NCI-H2081 (cell line): Measurements from ENCODE around the gene TNFAIP1.
"Not testable (repeated sequence)": the region's sequence is repeated elsewhere in the genome, so short reads cannot be mapped to it uniquely, and the experiment has no call there.

Experiments used
- DNase-seq, 2 experiments: peaks; one replicate each; lab custom pipeline; 2025; lab: John Stamatoyannopoulos, UW

TNFAIP1 gene, protein sequence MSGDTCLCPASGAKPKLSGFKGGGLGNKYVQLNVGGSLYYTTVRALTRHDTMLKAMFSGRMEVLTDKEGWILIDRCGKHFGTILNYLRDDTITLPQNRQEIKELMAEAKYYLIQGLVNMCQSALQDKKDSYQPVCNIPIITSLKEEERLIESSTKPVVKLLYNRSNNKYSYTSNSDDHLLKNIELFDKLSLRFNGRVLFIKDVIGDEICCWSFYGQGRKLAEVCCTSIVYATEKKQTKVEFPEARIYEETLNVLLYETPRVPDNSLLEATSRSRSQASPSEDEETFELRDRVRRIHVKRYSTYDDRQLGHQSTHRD

DNA sequence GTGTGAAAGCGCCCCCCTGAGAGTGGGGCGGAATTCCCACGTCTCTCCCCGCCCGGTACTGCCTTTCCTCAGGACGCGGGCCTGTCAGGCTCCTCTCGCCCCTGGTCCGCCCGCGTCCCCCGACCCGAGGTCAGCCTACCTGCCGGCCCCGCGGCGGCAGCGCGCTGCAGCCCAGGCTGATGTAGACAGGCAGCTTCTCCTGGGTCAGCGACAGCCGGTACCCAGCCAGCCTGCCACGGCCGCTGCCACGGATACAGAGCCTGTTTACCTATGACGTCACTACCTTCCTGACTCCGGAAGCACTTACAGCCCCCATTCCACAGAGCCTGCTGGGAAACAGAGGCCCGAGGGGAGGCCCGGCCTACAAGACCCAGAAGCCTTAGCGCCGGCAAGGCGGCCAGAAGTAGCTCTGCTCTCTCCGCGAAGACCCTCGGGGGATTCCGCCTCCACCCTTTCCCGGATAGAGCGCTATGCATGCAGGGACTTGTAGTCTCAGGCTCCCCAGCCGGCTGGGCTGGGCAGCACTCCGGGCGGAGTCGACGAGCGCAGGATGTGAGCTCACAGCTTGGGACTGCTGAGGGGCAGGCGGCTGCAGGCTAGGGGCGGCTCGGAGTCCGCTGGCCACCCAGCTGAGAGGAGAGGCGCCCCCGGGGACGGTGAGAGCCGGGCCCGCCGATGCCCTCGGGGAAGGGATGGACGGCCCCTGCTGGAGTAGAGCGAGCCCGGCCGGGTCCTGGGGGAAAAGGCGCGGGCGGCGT is at the start of gene TNFAIP1, which contains the start of gene IFT20:
Gene TNFAIP1 (plus strand): TSS at position 561 of the 758 bp plus-strand sequence. CDS start 3,761 bp downstream, outside the sequence.
Gene IFT20 (minus strand): TSS at position 272 of the 758 bp plus-strand sequence. CDS start 3,487 bp downstream, outside the sequence.
- peak; percentile 97 to 98 for DNase-seq

DNA sequence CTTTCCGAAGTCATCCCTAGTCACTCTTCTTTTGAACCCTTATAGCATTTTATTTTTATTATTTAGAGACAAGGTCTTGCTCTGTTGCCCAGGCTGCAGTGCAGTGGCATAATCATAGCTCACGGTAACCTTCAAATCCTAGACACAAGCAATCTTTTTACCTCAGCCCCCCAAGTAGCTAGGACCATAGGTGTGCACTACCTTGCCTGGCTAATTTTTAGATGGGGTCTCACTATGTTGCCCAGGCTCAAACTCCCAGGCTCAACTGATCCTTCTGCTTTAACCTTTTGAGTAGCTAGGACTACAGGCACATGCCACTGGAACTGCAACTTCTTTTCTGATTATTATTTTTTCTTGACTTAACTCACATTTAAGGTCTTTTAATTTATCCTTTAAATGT is 49.6 kb upstream of the TNFAIP1 start:
- no peak for DNase-seq

DNA sequence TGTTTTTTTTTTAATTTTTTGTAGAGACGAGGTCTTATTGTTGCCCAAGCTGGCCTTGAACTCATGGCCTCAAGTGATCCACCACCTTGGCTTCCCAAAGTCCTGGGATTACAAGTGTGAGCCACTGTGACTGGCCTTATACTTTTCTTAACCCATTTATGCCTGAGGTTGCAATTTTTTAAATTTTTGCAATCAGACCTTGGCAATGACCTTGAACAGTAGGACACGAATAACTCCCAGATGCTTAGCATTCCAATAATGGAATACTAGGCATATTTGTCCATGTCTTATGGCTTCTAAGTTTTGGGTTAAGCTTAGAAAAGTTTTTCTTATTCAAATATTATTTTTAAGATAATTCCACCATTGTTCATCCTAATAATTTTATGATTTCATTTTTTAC is 44.9 kb upstream of the TNFAIP1 start:
- DNase-seq = no peak

DNA sequence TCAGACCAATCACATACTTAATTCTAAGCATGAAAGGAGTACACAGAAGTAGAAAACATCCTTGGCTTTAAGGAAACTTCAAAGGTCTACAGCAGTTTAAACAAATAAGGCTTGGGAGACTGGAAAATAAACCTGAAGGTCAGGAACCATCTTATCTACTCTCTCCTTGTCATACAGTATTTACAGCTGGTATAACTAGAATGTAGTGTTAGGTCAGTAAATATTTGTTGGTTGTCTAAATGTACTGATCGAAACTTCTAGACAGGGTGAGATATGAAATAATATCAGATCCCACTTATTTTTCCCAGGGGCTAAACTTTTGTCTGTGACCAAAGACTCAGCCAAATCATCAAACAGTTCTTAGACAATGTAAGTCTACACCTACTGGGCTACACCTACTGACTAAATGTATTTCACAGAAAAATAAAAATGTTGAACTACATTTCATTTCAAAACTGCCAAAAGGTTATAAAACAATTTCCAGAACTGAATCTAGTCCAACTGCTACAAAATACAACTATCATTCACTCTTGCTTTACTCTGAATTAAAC is 43.7 kb upstream of the TNFAIP1 start:
- DNase-seq = no peak

DNA sequence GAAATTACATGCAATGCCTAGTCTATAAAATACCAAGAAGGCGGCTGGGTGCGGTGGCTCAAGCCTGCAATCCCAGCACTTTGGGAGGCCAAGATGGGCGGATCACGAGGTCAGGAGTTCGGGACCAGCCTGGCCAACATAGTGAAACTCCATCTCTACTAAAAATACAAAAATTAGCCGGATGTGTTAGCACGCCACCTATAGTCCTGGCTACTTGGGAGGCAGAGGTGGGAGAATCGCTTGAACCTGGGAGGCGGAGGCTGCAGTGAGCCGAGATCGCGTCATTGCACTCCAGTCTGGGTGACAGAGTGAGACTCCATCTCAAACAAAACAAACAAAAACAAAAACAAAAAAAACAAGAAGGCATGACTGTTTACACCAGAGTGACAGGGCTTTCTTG is 42.7 kb upstream of the TNFAIP1 start:
- not testable (repeated sequence) for DNase-seq

DNA sequence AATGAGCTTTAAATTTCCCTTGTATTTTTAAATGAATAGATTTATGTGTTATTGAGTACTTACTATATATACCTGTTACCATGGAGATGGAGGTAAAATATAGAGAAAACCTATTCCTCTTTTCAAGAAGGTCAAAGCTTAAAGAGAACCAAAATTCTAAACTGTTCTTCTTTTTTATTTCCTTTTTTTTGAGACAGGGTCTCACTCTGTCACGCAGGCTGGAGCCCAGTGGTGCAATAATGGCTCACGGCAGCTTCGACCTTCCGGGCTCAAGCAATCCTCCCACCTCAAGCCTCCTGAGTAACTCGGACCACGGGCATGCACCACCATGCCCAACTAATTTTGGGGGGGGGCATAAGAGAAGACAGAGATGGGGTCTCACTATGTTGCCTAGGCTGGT is 41.6 kb upstream of the TNFAIP1 start:
- no peak for DNase-seq

DNA sequence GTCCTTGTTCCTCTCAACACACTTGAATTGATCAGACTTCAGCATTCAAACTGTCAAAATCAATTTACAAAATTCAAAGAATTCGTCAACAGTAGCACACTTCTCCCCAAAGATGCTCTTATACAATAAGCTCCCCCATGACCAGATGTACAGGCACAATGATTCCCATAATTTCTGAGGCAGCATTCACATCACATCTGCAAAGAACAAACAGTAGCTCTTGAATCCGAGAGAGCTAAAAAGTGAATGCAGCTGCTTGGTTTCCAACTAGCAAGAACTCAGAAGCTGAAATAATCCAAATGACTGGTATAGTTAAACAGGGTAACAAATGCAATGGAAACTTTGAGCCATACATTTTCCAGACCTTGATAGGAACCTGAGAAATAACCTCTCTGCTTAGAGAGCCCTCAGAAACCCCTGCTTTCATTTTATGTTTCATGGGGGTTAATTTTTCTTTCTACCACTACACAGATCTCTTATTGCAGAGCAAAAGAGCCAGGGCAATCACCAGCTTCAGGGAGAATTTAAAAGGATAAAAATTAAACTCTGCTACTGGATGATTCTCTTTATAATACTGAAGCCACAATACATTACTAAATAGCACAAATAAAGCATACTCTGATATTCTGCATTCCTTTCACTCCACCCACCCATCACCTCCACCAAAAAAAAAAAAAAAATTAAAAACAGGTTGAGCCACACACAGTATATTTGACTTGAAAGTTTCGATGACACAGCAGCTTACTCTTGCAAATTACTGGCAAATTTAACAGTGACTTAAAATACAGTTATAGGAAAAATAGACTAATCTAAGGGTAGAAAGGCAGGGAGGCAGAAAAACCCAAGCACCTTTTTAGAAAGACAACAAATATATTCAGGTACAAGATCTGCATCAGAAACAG is 39.6 kb upstream of the TNFAIP1 start:
- no peak for DNase-seq

DNA sequence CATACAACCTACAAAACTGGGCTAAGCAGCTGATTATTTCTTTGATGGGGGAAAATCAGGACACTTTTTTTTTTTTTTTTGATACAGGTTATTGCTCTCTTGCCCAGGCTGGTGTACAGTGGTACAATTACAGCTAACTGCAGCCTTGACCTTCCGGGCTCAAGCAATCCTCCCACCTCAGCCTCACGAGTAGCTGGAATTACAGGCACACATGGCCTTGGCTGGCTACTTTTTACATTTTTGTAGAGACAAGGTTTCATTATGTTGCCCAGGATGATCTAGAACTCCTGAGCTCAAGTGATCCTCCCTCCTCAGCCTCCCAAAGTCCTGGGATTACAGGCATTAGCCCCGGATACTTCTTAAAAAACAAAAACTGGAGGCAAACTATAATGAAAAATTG is 37.1 kb upstream of the TNFAIP1 start:
- DNase-seq = no peak

DNA sequence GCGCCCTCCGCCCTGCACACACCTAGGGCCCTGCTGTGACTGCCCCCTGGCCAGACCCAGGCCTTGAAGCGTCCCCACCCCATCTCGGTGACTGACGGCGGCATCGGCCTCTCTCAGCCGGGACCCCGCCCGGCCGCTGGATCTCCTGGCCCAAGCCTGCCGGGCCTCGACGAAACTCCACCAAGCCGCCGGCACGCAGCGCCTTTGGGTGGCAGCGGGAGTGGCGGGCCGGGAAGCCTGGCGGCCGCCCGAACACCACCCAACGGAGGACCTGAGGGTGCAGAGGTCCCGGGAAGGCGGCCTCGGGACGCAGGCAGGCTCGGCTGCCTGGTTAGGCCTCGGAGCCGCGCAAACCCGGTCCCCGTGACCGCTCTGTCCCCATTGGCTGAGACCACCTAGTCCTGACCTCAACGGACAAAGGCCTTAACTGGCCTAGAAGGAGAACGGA is 28.6 kb upstream of the TNFAIP1 start:
- no peak for DNase-seq

DNA sequence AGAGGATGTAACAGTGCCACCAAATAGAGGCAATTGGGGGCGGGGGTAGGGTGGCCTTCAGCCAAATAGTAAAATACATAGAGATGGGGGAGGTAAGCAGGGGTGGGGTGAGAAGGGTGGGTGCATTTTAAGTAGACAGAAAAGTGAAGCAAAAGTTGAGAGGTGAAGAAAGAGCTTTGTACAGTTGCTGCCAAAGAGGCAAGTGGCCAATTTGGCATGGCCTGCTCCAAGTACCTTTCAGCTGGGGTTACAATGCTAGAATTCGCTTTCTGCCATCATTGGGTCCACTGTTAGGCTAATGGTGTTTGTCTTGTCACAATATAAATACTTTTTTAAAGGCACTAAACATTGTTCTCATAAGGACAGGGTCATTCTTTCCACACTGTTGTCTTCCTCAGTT is 21.7 kb upstream of the TNFAIP1 start:
- DNase-seq = no peak

DNA sequence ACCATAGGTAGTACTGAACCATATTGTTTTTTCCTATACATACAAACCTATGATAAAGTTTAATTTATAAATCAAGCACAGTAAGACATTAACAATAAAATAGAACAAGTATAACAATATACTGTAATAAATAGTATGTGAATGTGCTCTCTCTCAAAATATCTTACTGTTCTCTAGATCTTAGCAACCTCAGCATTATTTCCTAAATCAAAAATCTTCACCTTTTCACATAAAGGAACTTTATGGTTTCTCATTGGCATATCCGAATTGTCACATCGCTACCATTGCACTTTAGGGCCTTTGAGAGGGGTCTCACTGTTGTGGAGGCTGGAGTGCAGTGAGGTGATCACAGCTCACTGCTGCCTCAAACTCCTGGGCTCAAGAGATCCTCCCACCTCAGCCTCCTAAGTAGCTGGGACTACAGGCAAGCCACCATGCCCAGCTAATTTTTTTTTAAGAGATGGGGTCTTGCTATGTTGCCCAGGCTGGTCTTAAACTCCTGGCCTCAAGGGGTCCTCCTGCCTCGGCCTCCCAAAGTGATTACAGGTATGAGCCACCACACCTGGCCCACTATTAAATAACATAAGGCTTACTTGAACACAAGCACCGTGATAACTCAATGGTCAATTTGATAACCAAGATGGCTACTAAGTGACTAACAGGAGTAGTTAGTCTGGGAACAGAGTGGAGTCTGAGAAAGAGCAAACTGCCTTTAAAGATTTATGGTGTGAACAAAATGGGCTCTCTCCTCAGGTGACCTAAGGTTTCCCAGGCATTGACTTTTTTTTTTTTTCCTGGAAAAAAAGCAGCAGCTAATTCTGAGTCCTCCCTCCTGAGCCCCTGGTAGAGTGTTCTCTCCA is 19.5 kb upstream of the TNFAIP1 start:
- no peak for DNase-seq

DNA sequence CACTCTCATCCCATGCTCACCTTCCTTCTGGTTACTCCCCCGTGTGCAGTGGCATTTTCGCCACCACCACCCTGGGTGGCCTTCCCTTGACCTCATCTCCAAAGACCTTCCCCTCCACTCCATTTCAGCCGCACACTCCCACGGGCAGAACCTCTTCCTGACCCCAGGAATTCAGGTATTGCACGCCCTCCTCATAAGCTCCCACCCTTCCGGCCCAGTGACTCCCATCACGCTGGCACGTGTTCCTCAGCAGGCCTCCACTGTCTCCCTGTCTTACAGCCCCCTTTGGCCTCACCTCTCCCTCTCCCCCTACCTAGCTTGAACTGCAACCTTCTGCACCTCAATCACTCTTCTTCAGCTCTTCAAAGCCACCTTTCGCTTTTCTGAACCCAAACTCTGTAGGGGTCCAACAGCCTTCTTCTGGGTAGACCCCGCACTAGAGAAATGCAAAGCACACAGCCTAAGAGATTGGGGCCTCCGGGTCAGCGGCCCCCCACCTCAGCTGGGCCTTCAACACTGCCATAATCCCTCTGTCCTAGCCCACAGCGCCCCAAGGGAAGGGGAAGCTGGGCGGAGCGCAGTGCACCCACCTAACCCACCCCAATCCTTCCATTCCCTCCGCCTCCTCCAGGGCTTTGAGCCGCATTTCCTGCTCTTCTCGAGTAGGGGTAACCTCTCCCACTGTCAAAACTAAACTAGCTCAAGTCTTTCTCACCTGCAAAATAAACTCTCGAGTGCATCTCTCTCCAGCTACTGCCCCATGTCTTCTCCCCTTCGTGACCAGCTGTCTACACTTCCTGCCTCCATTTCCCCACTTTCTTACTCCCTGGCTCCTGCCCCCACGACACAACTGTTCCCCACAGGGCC is 18.2 kb upstream of the TNFAIP1 start:
- DNase-seq = no peak

DNA sequence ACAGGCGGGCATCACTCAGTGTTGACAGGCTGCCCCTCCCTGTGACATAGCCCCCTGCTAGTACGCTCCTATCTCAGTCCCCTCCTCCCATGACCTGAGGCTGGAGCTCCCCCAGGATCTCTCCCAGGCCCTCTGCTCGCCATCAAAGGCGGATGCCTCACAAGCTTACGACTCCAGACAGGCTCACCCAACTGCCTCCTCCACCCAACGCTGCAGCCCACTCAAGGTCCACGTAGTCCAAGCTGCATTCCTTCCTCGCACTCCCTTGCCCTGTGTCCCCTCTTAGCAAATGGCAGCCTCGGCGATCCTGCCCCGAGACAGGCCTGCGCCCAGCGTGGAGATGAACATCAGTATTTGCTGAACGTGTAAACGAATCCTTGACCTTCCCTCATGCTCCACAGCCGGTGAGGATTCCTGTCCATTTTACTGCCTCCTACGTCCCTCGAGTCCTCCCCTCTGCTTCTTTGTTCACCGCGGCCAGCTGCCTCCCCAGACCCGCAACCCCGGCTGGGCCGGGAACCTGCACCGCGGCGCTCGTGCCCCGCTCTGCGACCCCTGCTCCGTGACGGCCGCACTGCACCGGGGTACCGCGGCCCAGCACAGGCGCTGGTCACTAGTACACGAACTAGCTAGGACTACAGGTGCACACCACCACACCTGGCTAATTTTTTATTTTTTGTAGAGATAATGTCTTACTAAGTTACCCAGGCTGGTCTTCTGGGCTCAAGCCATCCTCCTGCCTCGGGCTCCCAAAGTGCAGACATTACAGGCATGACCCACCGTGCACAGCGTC is 17.4 kb upstream of the TNFAIP1 start:
- no peak for DNase-seq

DNA sequence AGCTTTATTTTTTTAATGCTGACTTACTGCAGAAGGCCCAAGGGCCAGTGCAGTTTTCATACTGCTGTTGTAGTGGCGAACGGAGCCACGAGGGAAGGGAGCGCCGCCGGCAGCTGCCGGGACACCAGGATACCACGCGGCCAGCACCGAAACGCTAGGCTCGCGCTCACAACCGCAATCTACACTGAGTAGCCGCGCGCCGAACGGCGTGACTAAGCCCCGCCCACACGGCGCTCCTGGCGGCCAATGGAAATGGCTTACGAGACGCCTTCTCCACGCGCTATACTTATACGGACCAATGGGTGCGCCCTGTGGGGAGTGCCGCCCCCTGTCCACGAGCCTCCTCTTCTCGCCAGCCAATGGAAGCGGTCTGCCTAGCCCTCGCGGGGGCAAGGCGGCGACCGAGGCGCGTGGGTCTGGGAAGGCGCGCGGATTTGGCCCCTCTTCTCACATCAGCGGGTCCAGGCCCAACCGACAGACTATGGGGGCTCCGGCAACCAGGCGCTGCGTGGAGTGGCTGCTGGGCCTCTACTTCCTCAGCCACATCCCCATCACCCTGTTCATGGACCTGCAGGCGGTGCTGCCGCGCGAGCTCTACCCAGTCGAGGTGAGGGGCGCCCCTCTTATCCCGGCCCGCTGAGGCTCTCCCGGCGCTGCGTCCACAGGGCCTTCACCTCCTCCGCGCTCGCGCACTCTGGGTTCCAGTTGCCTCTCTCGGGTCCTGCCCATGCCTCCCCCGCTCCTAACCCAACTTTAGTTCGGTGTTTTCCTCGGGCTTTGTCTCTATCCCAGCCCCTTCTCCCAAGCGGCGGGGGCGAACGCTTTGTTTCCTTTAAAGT is 16.6 kb upstream of the TNFAIP1 start, which contains the start of gene TMEM97:
Gene TMEM97 (plus strand): TSS at position 442 of the 839 bp plus-strand sequence. CDS start 40 bp downstream, at position 482.
- peak; percentile 92 to 95 for DNase-seq

DNA sequence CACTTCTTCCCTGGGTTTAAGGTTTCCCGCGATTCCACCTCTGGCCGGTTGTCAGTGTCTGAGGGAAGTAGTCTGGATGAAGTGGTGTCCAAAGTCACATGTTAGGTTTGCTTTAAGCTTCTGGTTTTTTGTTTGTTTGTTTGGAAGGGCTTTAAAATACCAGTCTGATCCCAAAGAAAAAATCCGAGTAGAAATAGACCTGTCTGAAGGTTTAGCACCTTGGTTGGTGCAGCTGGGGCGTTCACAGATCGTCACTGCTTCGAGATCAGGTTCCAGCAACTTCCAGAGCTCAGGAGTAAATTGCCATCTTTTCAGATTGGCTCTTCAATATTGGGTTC is 16.0 kb upstream of the TNFAIP1 start:
- DNase-seq = no peak

DNA sequence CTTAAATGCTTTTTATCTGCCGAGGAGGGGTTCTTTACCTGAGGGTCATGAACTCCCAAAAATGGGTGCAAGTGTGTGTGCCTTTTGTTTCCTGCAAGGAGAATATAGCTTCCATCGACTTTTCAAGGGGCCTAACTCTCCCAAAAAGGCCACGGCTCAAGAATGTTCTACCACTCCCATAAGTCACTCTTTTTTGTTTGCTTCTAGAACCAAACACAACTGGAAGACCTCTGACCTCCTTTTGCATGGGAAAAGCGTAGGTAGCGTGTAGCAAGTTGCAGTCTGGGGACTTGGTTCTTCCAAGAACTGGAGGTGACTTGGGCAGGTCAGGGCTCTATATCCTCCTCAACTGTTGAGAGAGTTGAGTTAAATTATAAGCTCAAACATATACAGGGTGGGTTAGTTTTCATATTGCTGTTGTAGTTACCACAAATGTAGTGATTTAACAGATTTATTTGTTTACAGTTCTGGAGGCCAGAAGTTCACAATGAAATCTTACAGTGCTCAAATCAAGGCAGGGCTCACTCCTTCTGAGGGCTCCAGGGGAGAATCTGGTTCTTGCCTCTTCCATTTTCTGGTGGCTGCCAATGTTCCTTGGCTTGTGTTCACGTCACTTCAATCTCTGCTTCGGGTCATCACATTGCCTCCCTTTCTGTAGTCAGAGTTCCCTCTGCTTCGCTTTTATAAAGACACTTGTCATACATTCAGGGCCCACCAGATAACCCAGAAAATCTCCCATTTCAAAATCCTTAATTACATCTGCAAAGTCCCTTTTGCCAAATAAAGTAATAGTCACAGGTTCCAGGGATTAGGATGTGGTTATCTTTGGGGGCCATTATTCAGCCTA is 15.1 kb upstream of the TNFAIP1 start:
- DNase-seq = no peak

DNA sequence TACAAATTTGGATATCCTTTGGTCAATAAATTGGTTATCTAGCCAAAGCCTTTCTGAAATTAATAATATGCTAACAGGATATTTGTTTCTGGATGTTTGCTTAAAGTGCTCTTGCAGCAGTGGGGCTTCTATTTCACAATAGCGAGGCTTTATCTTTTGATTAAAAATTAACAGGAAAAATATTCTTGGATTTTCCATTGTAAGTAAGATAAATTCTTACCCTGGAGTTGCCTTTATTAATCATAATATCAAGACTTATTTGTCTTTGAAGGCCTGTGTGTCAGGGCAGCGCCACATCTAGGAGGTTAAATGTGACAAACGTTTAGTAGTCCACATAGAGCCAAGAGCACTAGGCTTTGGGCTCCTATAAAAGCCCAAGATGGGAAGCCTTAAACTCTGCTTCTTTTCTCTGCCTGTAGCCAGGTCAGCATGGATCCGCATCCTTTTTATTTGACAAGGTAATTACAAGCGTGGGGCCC is 11.3 kb upstream of the TNFAIP1 start:
- DNase-seq = no peak
